Endodermal cell (in vitro differentiated cells): ENCODE data around the gene PDE4D. TPM values are rescaled to one million over a fixed set of nuclear protein-coding genes. Genes with fewer than 3 reads are reported as not detected.

Experiments
- DNase-seq: peaks from one replicate; pipeline ENCODE4 v3.0.0-alpha.2; 2017
- H3K27ac ChIP-seq: 2 replicates; pipeline ENCODE4 v1.5.1; 2013; ENCODE audit warnings: mild to moderate bottlenecking, low read depth, low read length, moderate library complexity
- H3K27me3 ChIP-seq: 2 replicates; pipeline ENCODE4 v1.6.1; 2013; ENCODE audit warnings: mild to moderate bottlenecking, low read length, moderate library complexity; ENCODE audit not compliant: insufficient read depth, control insufficient read depth, poor library complexity, severe bottlenecking
- H3K36me3 ChIP-seq: 2 replicates; pipeline ENCODE4 v1.7.0; 2013; ENCODE audit warnings: mild to moderate bottlenecking, low read length, moderate library complexity; ENCODE audit not compliant: control insufficient read depth, insufficient read depth
- H3K4me1 ChIP-seq: one replicate; pipeline ENCODE4 v1.7.0; 2013; ENCODE audit warnings: low read length; ENCODE audit not compliant: control insufficient read depth, insufficient read depth
- H3K4me3 ChIP-seq: 2 replicates; pipeline ENCODE4 v1.5.1; 2013; ENCODE audit warnings: mild to moderate bottlenecking, low read length, moderate library complexity
- H3K9ac ChIP-seq: 2 replicates; pipeline ENCODE4 v1.6.1; 2013; ENCODE audit warnings: mild to moderate bottlenecking, low read length, moderate library complexity; ENCODE audit not compliant: poor library complexity, severe bottlenecking; ENCODE audit errors: extremely low read depth
- H3K9me3 ChIP-seq: 2 replicates; pipeline ENCODE4 v1.6.1; 2013; ENCODE audit warnings: mild to moderate bottlenecking, low read length, moderate library complexity; ENCODE audit not compliant: control insufficient read depth
- H3K27ac Mint-ChIP-seq: 2 replicates; pipeline ENCODE4 v1.8.0; 2020; ENCODE audit warnings: mixed read lengths
- H3K27me3 Mint-ChIP-seq: 2 replicates; pipeline ENCODE4 v1.8.0; 2021; ENCODE audit warnings: mild to moderate bottlenecking, mixed read lengths; ENCODE audit not compliant: insufficient read depth
- H3K36me3 Mint-ChIP-seq: 2 replicates; pipeline ENCODE4 v1.8.0; 2020; ENCODE audit warnings: low read depth, mixed read lengths
- H3K4me1 Mint-ChIP-seq: 2 replicates; pipeline ENCODE4 v1.8.0; 2020; ENCODE audit warnings: mixed read lengths
- H3K4me3 Mint-ChIP-seq: 2 replicates; pipeline ENCODE4 v1.8.0; 2020; ENCODE audit warnings: mild to moderate bottlenecking, moderate library complexity, mixed read lengths
- H3K9me3 Mint-ChIP-seq: 2 replicates; pipeline ENCODE4 v1.8.0; 2020; ENCODE audit warnings: mild to moderate bottlenecking, mixed read lengths
- WGBS, 2 experiments: methylation state at CpG; one replicate each; pipeline versions ENCODE4 v1.1.5 to v1.1.7; 2013; ENCODE audit warnings: missing lambda C conversion rate in 2 of 2, mixed read lengths in 1 of 2; ENCODE audit not compliant: insufficient coverage in 1 of 2, insufficient read length in 1 of 2; 5-methylcytosine and 5-hydroxymethylcytosine counted together
- total RNA-seq, 2 donors: library from RNA; stranded (reverse); fragmentation: NEBNext Ultra II Directional in 1 of 2; extraction: Animal tissue kit (Norgen Biotek cat#: 25700) in 1 of 2; gene quantifications; 2 replicates in 1 of 2; 3 replicates in 1 of 2; pipeline ENCODE4 v1.2.1, GENCODE V29; 2021
- TF ChIP-seq, protein P1 (sequence below): fragments of 200-600 bp; sonication (generic); conservative IDR thresholded peaks from 2 replicates; pipeline ENCODE4 v1.5.0; 2021; ENCODE audit warnings: antibody characterized with exemption, mild to moderate bottlenecking

The PDE4D gene
- total RNA-seq, 2 donors from 2014 or later = 9.2 to 11.4 TPM

DNA sequence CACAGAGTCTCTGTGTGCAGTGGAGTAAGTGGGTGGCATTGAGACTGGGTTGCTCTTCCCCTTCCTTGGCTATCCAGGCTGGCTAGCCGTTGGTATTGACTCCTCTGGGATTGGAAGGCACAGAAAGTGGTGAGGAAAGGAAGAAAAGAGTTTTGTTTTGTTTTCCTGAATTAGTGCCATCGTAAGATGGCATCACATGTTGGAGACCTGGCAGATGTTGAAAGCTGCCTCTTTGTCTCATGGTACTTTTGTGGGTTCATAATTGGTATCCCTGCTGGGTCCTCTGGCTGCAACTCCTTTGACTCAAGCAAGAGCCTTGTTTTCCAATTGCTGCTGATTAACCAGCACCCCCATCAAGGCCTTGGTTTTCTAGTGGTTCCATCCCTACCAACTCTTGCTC, 293.8 kb downstream of the PDE4D start:
- Histone ChIP-seq H3K9ac (no peak overlapping the region), H3K36me3 (no peaks in the 10 kb centered on the region), H3K9me3 (no peaks in the 10 kb centered on the region), H3K27ac (no peak overlapping the region), H3K27me3 (no peaks in the 10 kb centered on the region), H3K4me1 (no peaks in the 10 kb centered on the region), H3K4me3 (no peak overlapping the region)
- peaks cover 7% of the 10 kb centered on the region for H3K4me1 Mint-ChIP-seq
- TF ChIP-seq, protein P1, sequence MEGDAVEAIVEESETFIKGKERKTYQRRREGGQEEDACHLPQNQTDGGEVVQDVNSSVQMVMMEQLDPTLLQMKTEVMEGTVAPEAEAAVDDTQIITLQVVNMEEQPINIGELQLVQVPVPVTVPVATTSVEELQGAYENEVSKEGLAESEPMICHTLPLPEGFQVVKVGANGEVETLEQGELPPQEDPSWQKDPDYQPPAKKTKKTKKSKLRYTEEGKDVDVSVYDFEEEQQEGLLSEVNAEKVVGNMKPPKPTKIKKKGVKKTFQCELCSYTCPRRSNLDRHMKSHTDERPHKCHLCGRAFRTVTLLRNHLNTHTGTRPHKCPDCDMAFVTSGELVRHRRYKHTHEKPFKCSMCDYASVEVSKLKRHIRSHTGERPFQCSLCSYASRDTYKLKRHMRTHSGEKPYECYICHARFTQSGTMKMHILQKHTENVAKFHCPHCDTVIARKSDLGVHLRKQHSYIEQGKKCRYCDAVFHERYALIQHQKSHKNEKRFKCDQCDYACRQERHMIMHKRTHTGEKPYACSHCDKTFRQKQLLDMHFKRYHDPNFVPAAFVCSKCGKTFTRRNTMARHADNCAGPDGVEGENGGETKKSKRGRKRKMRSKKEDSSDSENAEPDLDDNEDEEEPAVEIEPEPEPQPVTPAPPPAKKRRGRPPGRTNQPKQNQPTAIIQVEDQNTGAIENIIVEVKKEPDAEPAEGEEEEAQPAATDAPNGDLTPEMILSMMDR = no peak
- no peaks in the 10 kb centered on the region for H3K9me3 Mint-ChIP-seq
- WGBS, 2 experiments = 99% methylated on average over 2 of the region's 2 CpGs; no CpG with 5 or more reads in 1 of the 2 experiments
- DNase-seq = no peak
- H3K27me3 Mint-ChIP-seq = no peaks in the 10 kb centered on the region
- H3K36me3 Mint-ChIP-seq = no peaks in the 10 kb centered on the region
- no peak overlapping the region for H3K27ac Mint-ChIP-seq
- no peak overlapping the region for H3K4me3 Mint-ChIP-seq

DNA sequence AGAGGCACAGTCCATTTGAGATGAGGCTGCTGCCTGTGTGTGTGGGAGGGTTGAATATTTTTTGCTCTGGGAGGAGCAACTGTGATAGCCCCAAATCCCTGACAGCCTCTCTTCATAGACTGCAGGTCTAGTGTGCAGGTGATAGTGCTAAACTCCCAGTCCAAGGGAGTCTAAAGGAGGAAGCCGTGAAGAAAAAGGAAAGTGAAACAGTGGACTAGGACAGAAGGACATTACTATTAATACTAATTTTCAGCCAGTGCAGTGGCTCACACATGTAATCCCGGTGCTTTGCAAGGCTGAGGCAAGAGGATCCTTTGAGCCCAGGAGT, 295.0 kb downstream of the PDE4D start:
- Mint-ChIP-seq H3K4me3 (no peak overlapping the region), H3K36me3 (no peaks in the 10 kb centered on the region), H3K9me3 (no peaks in the 10 kb centered on the region), H3K27me3 (no peaks in the 10 kb centered on the region), H3K4me1 (peaks cover 8% of the 10 kb centered on the region), H3K27ac (no peak overlapping the region)
- no peak overlapping the region for H3K27ac ChIP-seq
- H3K9ac ChIP-seq = no peak overlapping the region
- DNase-seq = no peak
- no peaks in the 10 kb centered on the region for H3K36me3 ChIP-seq
- H3K9me3 ChIP-seq = no peaks in the 10 kb centered on the region
- H3K4me1 ChIP-seq = no peaks in the 10 kb centered on the region
- no peaks in the 10 kb centered on the region for H3K27me3 ChIP-seq
- H3K4me3 ChIP-seq = no peak overlapping the region
- TF ChIP-seq, protein P1 = no peak
- 88 to 92% methylated on average over 1 to 2 of the region's 2 CpGs for WGBS, 2 experiments

DNA sequence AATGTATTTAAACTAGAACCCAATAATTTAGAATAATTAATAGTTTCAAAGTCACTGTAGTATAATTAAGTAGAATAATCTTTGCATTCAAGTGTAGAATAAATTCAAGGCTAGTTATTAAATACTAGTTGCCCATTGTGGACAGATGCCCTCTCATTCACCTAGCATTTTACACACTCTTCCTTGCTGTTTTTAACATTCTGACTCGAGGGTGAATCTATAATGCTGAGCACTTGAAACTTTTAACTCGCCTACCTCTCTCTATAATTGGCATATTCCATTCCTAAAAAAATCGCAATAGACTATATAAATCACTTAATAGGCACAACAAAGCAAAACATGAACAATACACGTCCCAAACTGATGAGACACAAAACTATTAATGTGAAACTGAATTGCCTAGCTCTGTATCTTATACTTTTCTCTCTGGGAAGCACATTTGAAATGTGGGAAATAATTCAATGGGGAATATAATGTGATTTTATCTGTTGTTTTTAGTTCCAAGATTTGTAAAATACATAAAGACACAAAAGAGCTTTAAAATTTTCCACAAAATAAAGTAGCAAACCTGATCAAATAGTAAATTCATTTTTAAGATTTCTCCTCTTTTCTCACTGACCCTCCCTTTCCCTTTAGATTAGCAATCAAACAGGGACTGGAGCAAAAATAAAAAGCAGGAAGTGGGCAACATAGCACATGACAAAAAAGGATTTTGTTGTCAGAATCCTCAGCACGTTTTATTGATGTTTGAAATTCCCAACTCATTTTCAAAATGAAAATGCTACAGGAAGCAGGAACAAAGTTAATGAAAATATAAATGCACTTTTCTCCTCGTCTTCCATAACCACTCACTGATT, 295.6 kb downstream of the PDE4D start:
- Mint-ChIP-seq H3K9me3 (no peaks in the 10 kb centered on the region), H3K4me3 (no peak overlapping the region), H3K4me1 (peaks cover 10% of the 10 kb centered on the region), H3K27me3 (no peaks in the 10 kb centered on the region), H3K27ac (no peak overlapping the region), H3K36me3 (no peaks in the 10 kb centered on the region)
- Histone ChIP-seq H3K4me3 (no peak overlapping the region), H3K36me3 (no peaks in the 10 kb centered on the region), H3K9ac (no peak overlapping the region), H3K4me1 (no peaks in the 10 kb centered on the region), H3K9me3 (no peaks in the 10 kb centered on the region), H3K27ac (no peak overlapping the region), H3K27me3 (no peaks in the 10 kb centered on the region)
- WGBS, 2 experiments = 76 to 80% methylated on average over 4 to 6 of the region's 6 CpGs
- DNase-seq = no peak
- TF ChIP-seq, protein P1 = no peak
